ENCODE results near the gene GGCT. TPM values are rescaled to one million over a fixed set of nuclear protein-coding genes. Genes with fewer than 3 reads are reported as not detected.

GGCT gene
- total RNA-seq, 2 experiments from 2014 or later = 48.8 to 76.8 TPM

DNA sequence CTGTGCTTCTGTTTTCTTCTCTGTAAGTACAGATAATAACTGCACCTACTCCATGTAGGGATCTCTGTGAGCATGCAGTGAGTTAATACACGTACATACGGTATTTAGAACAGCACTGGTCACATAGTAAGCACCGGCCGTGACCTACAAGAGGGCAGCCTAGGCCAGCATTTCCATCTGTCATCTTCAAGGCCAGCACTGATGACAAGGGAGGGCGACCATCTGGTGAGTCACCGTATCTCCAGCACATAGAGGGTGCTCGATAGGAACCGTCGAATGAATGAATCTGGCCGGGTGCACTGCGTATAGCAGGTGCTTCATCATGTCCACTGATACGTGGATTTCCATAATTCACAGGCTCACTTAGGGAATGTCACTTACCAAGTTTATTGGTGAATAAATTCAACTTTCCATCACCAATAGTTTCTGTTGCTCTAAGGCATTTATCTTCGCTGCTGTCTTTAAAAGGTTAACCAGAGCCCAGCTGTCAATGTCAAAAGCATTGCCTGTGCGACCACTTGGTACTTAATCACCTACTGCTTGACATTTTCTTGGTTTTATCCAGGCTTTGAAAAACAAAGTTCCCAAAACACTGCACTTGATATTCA is 34.4 kb downstream of the GGCT start:
- POLR2A ChIA-PET = no interaction called here
- H3K27ac Mint-ChIP-seq = no peak overlapping the region
- CTCF ChIA-PET = no interaction called here
- DNase-seq (no peak), ATAC-seq (no peak)
- H3K4me3 Mint-ChIP-seq = no peak overlapping the region
- H3K27me3 Mint-ChIP-seq = no peaks in the 10 kb centered on the region
- H3K9me3 Mint-ChIP-seq (ENCODE audit: low read depth) = no peaks in the 10 kb centered on the region
- intact Hi-C loops (cut with DNase I, micrococcal nuclease) = no loop called here
- peaks cover 56% of the 10 kb centered on the region for H3K4me1 Mint-ChIP-seq
- H3K36me3 Mint-ChIP-seq (ENCODE audit: low read depth) = peaks cover 4% of the 10 kb centered on the region

- Mint-ChIP-seq H3K4me3 (no peak overlapping the region), H3K27me3 (no peaks in the 10 kb centered on the region), H3K27ac (no peak overlapping the region), H3K4me1 (peaks cover 51% of the 10 kb centered on the region), H3K9me3 (ENCODE audit: low read depth) (no peaks in the 10 kb centered on the region), H3K36me3 (ENCODE audit: low read depth) (no peaks in the 10 kb centered on the region)
- no peak for ATAC-seq
- intact Hi-C loops (cut with DNase I, micrococcal nuclease) = no loop called here
- no peak for DNase-seq
- POLR2A ChIA-PET = no interaction called here
- CTCF ChIA-PET = interaction anchor here (1.0 to 1.4 kb wide), 2 partner anchors 9 kb away, joined by 3 to 4 read pairs; partner anchors contain the start of gene NOD1
Measured at GRCh38 chr7:30469303-30469702, 35.3 kb downstream of the GGCT start.

- ChIA-PET CTCF (interaction anchor here (1.0 to 1.4 kb wide), 2 partner anchors 8 to 9 kb away, joined by 3 to 4 read pairs; partner anchors contain the start of gene NOD1), POLR2A (no interaction called here)
- intact Hi-C loops (cut with DNase I, micrococcal nuclease) = no loop called here
- DNase-seq (no peak), ATAC-seq (no peak)
- H3K4me3 Mint-ChIP-seq = no peak overlapping the region
- no peaks in the 10 kb centered on the region for H3K36me3 Mint-ChIP-seq (ENCODE audit: low read depth)
- H3K4me1 Mint-ChIP-seq = peaks cover 45% of the 10 kb centered on the region
- no peaks in the 10 kb centered on the region for H3K9me3 Mint-ChIP-seq (ENCODE audit: low read depth)
- no peaks in the 10 kb centered on the region for H3K27me3 Mint-ChIP-seq
- no peak overlapping the region for H3K27ac Mint-ChIP-seq
Measured at GRCh38 chr7:30468791-30469190, 35.8 kb downstream of the GGCT start.

DNA sequence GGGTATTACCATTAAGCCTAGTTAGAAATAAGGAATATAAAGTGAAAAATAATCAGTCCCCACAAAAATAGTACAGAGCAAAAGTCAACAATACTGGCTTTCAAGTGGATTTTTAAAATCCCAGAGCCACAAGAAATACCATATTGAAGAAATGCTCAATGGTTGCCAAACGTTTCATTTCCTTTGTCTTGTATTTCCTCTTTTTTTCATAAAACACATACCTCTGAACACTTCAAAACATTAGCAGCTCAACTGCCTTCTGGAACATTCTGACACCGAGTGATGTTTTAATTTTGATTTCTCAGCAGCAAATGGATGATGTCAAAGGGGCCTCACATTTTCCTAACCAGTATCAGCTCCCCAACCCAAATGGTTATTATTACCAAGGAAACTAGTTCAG is 36.6 kb downstream of the GGCT start:
- DNase-seq = no peak
- intact Hi-C loops (cut with DNase I, micrococcal nuclease) = no loop called here
- ChIA-PET CTCF (no interaction called here), POLR2A (interaction anchor here (0.6 kb wide), 1 partner anchor 9 kb away, joined by 5 read pairs; no protein-coding TSS in a partner anchor)
- Mint-ChIP-seq H3K27ac (no peak overlapping the region), H3K4me3 (no peak overlapping the region), H3K9me3 (ENCODE audit: low read depth) (no peaks in the 10 kb centered on the region), H3K36me3 (ENCODE audit: low read depth) (no peaks in the 10 kb centered on the region), H3K27me3 (no peaks in the 10 kb centered on the region), H3K4me1 (peaks cover 40% of the 10 kb centered on the region)
- no peak for ATAC-seq

GRCh38 chr7:30467271-30467670 is 37.4 kb downstream of the GGCT start:
- Mint-ChIP-seq H3K4me1 (peaks cover 34% of the 10 kb centered on the region), H3K27ac (no peak overlapping the region), H3K4me3 (no peak overlapping the region), H3K27me3 (no peaks in the 10 kb centered on the region), H3K9me3 (ENCODE audit: low read depth) (no peaks in the 10 kb centered on the region), H3K36me3 (ENCODE audit: low read depth) (no peaks in the 10 kb centered on the region)
- ChIA-PET CTCF (no interaction called here), POLR2A (no interaction called here)
- intact Hi-C loops (cut with DNase I, micrococcal nuclease) = no loop called here
- DNase-seq (no peak), ATAC-seq (no peak)

- DNase-seq (no peak), ATAC-seq (no peak)
- H3K36me3 Mint-ChIP-seq (ENCODE audit: low read depth) = no peaks in the 10 kb centered on the region
- no peaks in the 10 kb centered on the region for H3K27me3 Mint-ChIP-seq
- H3K4me3 Mint-ChIP-seq = no peak overlapping the region
- no peak overlapping the region for H3K27ac Mint-ChIP-seq
- intact Hi-C loops (cut with DNase I, micrococcal nuclease) = no loop called here
- peaks cover 25% of the 10 kb centered on the region for H3K4me1 Mint-ChIP-seq
- no peaks in the 10 kb centered on the region for H3K9me3 Mint-ChIP-seq (ENCODE audit: low read depth)
- CTCF ChIA-PET = interaction anchor here (1.3 to 1.9 kb wide), 2 partner anchors 9 to 11 kb away, joined by 4 read pairs; no protein-coding TSS in a partner anchor
- POLR2A ChIA-PET = interaction anchor here (0.7 kb wide), 1 partner anchor 60 kb away, joined by 3 read pairs; no protein-coding TSS in a partner anchor
Measured at GRCh38 chr7:30466266-30466665, 38.4 kb downstream of the GGCT start.

DNA sequence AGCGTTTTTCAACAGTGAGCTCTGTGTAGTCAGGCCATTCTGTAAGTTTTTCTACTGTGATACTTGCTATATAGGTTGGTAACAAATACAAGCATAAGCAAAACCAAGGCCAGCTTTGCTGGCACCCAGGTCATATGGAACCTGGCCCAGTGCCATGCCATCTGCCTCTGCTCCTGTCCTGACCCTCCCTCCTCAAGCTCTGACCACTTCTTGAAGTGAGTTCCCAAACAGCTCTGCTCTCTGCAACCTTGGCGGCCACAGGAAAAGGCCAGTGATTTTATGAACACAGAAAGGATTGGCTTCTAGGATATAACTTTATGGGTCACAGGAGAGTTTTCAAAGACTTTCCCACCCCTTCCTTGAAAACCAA is 38.8 kb downstream of the GGCT start:
- Mint-ChIP-seq H3K36me3 (ENCODE audit: low read depth) (no peaks in the 10 kb centered on the region), H3K27me3 (no peaks in the 10 kb centered on the region), H3K4me1 (peaks cover 20% of the 10 kb centered on the region), H3K4me3 (no peak overlapping the region), H3K9me3 (ENCODE audit: low read depth) (no peaks in the 10 kb centered on the region), H3K27ac (no peak overlapping the region)
- intact Hi-C loops (cut with DNase I, micrococcal nuclease) = no loop called here
- ChIA-PET CTCF (interaction anchor here (0.6 to 1.9 kb wide), 4 partner anchors 9 to 141 kb away, joined by 3 to 4 read pairs (median 4); no protein-coding TSS in a partner anchor), POLR2A (interaction anchor here (0.7 kb wide), 1 partner anchor 60 kb away, joined by 3 read pairs; no protein-coding TSS in a partner anchor)
- no peak for DNase-seq
- no peak for ATAC-seq

- peaks cover 16% of the 10 kb centered on the region for H3K4me1 Mint-ChIP-seq
- H3K27ac Mint-ChIP-seq = no peak overlapping the region
- no peaks in the 10 kb centered on the region for H3K27me3 Mint-ChIP-seq
- DNase-seq (no peak), ATAC-seq (no peak)
- intact Hi-C loops (cut with DNase I, micrococcal nuclease) = no loop called here
- H3K4me3 Mint-ChIP-seq = no peak overlapping the region
- CTCF ChIA-PET = interaction anchor here (0.6 to 1.9 kb wide), 4 partner anchors 10 to 140 kb away, joined by 3 to 4 read pairs (median 4); no protein-coding TSS in a partner anchor
- H3K36me3 Mint-ChIP-seq (ENCODE audit: low read depth) = no peaks in the 10 kb centered on the region
- H3K9me3 Mint-ChIP-seq (ENCODE audit: low read depth) = no peaks in the 10 kb centered on the region
- POLR2A ChIA-PET = interaction anchor here (0.7 kb wide), 1 partner anchor 61 kb away, joined by 3 read pairs; no protein-coding TSS in a partner anchor
Measured at GRCh38 chr7:30465046-30465810, 39.4 kb downstream of the GGCT start.

GRCh38 chr7:30464231-30464671 is 40.4 kb downstream of the GGCT start:
- ChIA-PET CTCF (interaction anchor here (0.8 kb wide), 1 partner anchor 10 kb away, joined by 5 read pairs; no protein-coding TSS in a partner anchor), POLR2A (no interaction called here)
- H3K27me3 Mint-ChIP-seq = no peaks in the 10 kb centered on the region
- DNase-seq (no peak), ATAC-seq (no peak)
- no peak overlapping the region for H3K27ac Mint-ChIP-seq
- no peak overlapping the region for H3K4me3 Mint-ChIP-seq
- H3K4me1 Mint-ChIP-seq = peaks cover 16% of the 10 kb centered on the region
- peaks cover 2% of the 10 kb centered on the region for H3K36me3 Mint-ChIP-seq (ENCODE audit: low read depth)
- H3K9me3 Mint-ChIP-seq (ENCODE audit: low read depth) = no peaks in the 10 kb centered on the region
- intact Hi-C loops (cut with DNase I, micrococcal nuclease) = no loop called here

DNA sequence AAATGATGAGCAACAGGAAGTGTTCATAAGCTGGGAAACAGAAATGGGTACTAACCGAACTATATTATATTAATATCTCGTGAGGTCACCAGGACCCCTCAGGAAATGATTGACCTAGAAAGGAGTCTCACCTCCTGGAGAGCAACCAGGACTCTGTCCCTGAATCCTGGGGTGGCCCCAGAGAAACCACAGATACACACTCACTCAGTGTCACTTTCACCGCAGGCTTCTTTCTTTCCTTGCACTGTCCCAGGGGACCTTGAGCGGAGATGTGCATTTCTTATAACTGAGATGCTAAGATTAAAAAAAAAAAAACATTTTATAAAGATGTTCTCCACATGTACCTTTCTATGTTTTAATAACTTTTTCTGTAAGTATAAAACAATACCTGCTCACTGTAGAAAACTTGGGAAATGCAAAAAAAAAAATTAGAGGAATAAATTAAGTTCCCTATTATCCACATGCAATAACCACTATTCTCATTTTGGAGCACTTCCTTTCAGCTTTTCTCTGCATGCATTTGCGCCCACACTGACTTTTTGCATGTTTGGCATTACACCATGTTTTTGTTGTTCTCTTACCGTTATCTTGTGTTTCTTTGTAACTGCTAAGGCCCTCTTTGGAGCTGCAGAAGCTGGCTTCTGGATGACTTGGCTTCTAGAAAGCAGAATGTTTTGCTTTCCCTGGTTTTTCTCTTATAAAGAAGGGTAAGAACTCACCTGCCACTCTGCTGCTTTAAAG is 41.1 kb downstream of the GGCT start:
- POLR2A ChIA-PET = no interaction called here
- Mint-ChIP-seq H3K36me3 (ENCODE audit: low read depth) (peaks cover 2% of the 10 kb centered on the region), H3K4me1 (peaks cover 16% of the 10 kb centered on the region), H3K27ac (no peak overlapping the region), H3K27me3 (no peaks in the 10 kb centered on the region), H3K9me3 (ENCODE audit: low read depth) (no peaks in the 10 kb centered on the region), H3K4me3 (no peak overlapping the region)
- ATAC-seq (no peak), DNase-seq (no peak)
- intact Hi-C loops (cut with DNase I, micrococcal nuclease) = no loop called here
- CTCF ChIA-PET = interaction anchor here (0.8 kb wide), 1 partner anchor 10 kb away, joined by 5 read pairs; no protein-coding TSS in a partner anchor

- H3K27ac Mint-ChIP-seq = no peak overlapping the region
- DNase-seq = no peak
- H3K27me3 Mint-ChIP-seq = no peaks in the 10 kb centered on the region
- ChIA-PET CTCF (interaction anchor here (0.7 to 0.8 kb wide), 2 partner anchors 16 to 101 kb away, joined by 3 to 4 read pairs; no protein-coding TSS in a partner anchor), POLR2A (no interaction called here)
- no peaks in the 10 kb centered on the region for H3K9me3 Mint-ChIP-seq (ENCODE audit: low read depth)
- intact Hi-C loops (cut with DNase I, micrococcal nuclease) = no loop called here
- ATAC-seq = no peak
- no peak overlapping the region for H3K4me3 Mint-ChIP-seq
- peaks cover 2% of the 10 kb centered on the region for H3K36me3 Mint-ChIP-seq (ENCODE audit: low read depth)
- peaks cover 9% of the 10 kb centered on the region for H3K4me1 Mint-ChIP-seq
Measured at GRCh38 chr7:30462179-30462578, 42.5 kb downstream of the GGCT start.
